ENCODE results near the gene DSE. TPM values are rescaled to one million over a fixed set of nuclear protein-coding genes. Genes with fewer than 3 reads are reported as not detected.
A peak's percentile ranks its signal among the peaks of the same experiment; 100 is the strongest.

Gene DSE
- total RNA-seq, 1 donor from 2014 or later = 14.3 TPM

DNA sequence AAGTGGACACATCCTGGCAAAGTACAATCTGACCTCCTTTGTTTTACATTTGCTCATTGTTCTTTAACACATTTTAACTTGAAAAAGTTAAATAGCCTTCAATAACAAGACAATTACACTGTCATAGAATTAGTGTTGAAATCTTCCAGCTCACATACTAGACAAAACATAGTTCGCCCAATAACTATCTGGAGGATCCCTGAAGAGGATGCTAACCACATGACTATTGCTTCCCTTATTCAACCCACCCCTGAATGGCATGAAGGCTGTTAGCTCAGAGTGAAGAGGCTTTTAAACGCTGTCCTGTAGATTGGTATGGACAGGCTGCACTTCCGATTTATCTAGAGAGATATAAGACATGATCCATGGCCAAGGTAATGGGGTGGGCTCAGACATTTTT is 15.0 kb upstream of the DSE start:
- intact Hi-C loops (cut with DNase I) = no loop called here
- no peak for DNase-seq (ENCODE audit: low spot score)

DNA sequence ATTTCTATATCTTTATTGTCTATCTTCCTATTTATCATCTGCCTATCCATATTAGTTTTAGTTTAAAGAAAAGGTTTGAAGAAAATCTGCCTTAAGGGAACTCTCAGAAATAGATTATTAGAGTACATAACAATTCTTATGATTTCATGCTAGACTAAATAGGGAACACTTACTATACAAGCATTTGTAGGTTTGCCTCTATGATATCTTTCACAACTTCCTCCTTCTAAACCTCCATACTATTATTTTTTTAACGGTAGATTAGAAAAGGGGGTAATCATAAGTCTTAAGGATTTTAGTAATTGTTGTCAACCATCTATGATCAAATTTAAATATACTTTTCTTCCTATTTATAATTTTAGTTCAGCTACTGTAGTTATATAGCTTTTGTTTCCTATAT is 11.6 kb upstream of the DSE start:
- intact Hi-C loops (cut with DNase I) = no loop called here
- DNase-seq (ENCODE audit: low spot score) = no peak

DNA sequence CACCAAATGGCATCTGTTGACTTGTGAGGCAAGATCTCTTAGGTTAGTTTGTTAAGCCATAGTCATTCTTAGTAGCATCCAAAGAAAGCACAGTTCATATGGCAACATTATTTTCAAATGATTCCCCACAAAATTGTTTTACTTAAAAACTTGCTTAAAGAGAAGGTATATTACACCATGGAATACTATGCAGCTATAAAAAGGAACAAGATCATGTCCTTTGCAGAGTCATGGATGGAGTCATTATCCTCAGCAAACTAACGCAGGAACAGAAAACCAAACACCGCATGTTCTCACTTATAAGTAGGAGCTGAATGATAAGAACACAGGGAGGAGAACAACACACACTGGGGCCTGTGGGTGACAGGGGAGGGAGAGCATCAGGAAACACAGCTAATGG is 10.9 kb upstream of the DSE start:
- intact Hi-C loops (cut with DNase I) = no loop called here

DNA sequence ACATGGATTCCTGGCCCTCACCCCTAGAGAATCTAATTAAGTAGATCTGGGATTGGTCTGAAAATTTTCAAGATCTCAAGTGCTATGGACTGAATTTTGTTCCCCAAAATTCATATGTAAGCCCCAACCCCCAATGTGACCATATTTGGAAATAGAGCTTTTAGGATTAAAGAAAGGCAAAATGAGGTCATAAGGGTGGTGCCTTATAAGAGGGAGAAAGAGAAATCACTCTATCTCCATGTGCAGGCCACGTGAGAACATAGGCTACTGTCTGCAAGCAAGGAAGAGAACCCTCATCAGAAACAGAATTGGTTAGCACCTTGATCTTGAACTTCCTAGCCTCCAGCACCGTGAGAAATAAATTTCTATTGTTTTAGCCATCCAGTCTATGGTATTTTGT is 8.5 kb upstream of the DSE start:
- DNase-seq (ENCODE audit: low spot score) = no peak
- intact Hi-C loops (cut with DNase I) = no loop called here

More for the DNA sequence above, 10.9 kb upstream of the DSE start:
- no peak for DNase-seq (ENCODE audit: low spot score)

DNA sequence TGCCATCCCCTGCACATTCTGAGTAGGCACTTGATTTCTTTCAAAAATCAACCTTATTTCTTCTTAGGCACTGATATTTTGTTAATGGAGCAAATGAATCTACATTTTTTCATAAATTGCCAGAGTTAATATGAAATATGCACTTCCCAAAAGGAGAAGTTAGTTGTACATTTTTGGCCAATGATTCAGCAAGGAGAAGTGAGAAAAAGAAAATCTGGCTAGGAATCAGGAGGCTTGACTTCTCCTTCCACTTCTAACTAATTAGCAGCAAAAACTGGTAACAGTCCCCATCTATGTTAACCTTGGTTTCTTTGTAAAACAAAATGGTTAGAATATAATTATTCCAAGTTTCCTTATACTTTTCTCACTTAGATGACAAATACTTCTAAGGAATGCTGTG is 7.0 kb upstream of the DSE start:
- DNase-seq (ENCODE audit: low spot score) = no peak
- intact Hi-C loops (cut with DNase I) = no loop called here

DNA sequence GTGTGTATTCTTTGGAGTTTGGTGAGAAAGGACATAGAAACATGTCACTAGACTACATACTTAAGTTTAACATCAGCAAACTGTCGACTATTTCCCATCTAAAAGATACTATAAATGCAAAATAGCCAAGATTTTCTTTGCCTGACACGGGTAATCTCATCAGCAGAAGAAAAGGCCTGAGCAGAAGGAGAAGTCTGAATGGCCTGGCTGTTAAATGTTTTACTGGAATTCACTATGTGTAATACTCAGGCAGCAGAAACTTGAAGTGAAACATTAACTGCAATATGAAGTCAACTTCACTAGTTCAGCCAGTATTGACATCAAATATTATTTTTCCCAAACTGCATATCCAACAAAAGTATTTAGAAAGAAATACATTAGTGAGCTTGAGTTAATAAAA is 6.4 kb upstream of the DSE start:
- intact Hi-C loops (cut with DNase I) = no loop called here

DNA sequence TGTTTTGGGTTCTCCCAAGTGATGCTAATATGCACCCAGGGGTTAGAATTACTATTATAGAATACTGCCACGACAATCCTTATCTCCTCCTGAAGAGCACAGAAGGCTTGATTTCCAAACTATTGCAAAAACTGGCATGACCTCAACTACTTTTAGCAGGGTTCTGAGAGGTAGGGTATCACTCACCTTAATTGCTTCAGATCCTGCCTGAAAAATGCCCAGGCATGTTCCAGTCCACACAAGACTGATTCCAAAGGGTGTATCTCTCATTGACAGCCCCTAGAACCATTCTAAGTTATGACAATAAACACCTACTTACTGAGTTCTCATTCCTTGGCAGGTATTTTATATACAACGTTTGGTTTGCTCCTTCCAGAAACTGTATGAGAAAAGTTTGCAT is 5.0 kb upstream of the DSE start:
- no peak for DNase-seq (ENCODE audit: low spot score)
- intact Hi-C loops (cut with DNase I) = no loop called here

More for the DNA sequence above, 6.4 kb upstream of the DSE start:
- no peak for DNase-seq (ENCODE audit: low spot score)

DNA sequence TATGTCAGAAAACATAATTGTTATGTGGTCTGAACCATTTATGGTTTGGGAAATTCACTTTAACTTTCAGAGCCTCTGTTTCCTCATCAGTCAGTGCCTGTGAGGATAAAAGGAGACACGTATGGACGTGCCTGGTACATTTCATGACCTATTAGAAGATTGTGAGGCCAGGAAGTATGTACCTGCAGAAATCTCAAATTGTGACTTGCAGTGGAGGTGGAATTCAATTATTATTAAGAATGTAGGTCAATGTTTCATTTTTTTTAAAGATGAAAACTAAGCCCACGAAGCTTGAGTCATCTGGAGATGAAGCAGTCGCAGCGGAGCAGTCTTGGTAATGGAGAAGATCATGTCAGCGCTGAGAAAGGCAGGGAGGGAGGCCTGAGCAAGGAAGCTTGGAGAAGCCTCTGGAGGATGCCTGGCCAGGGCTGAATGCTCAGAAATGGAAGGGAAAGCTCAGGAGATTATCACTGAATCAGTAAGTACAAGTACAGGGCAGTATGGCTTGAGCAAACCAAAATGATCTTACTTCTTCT is 3.9 kb upstream of the DSE start:
- no peak for DNase-seq (ENCODE audit: low spot score)
- intact Hi-C loops (cut with DNase I) = no loop called here

DNA sequence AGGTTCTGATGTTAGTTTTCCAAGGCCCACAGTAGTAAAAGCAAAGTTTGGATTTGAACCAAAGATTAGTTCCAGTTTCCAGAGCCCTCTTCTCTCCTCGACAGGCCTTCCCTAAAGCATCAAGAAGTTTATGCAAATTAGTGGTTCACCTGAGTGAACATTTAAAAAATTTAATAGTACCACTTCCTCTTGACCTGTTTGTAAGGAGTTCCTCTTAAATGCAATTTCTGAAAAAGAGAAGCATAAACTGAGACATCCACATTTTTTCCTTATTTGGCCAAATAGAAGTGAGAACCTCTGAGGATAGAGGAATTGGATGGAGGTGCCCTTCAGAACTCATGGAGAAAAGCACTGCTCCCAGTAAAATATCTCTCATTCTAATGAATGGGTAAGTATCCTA is 1.2 kb upstream of the DSE start:
- intact Hi-C loops (cut with DNase I) = no loop called here
- DNase-seq (ENCODE audit: low spot score) = no peak

DNA sequence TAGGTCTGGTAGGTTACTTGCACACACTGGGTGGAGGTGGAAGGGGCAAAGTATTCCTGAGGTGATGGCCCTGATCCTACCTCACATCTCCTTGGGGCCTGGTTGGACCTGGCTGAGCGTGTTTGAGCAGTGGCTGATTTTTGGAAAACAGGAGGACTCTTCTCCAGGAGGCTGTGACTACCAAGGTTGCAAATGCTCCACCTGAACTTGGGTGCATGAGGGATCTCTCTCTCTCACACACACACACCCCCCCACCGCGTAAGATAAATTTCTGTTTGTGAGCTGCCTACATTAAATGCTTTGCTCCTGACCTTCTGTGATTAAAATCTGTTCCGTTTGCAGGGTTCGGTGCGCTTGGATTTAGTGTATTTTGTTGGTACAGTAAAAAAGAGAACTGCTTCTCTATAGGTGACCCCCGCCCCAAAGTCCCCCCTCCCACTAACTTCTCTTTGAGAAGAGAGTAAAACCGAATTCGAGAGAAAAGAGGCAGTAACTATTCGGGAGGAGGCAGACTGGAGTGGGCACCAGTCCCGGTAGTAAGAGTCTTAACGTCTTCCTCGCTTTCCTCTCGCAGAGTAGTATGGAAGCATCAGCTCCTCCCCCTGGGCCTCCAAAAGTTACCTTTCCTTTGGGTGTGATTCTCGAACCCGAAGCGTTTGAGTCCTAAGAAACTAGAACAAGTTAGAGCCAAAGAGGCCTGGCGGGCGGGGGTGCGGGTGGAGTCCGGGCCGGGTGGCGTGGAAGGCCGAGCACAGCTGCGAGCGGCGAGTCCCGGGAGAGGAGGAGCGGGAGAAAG is 585 bp upstream of the DSE start:
- intact Hi-C loops (cut with DNase I) = no loop called here
- DNase-seq (ENCODE audit: low spot score) = no peak

DNA sequence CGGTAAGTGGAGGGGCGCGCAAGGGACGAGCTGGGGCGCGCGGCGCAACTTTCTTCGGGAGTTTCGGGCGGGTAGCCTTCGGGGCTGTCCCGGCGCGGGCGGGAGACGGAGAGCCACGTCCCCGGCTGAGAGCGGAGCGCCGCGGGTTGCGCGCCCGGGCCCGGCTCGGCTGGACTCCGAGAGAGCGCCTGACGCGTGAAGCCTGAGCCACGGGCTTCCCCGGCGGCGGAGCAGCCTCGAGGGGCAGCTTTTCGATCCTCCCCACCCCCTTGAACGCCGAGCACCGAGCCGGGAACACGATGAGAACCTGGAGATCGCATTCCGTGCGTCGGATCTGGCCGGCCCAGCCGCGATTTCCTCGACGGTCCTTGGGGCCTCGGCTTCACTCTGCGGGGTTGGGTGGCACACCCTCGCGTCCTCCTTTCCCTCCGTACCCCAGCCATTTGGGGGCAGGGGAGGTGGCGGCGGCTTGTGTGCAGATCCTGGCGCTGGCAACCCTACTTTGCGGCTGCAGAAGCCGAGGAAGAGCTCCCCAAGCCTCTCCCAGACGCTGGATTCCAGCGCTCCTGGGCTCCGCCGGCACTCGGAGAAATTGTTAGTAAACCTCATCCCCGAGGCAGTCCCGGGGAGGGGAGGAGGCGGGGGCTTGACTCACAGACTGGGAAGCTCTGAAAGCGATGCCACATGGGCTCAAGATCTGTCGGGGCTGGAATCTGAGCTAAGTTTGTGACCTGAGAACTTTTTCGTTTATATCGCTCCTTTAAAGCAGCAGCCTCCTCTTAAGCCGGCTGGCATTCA is 572 bp downstream of the DSE start:
- peak; percentile 90 for DNase-seq (ENCODE audit: low spot score)
- intact Hi-C loops (cut with DNase I) = no loop called here

DNA sequence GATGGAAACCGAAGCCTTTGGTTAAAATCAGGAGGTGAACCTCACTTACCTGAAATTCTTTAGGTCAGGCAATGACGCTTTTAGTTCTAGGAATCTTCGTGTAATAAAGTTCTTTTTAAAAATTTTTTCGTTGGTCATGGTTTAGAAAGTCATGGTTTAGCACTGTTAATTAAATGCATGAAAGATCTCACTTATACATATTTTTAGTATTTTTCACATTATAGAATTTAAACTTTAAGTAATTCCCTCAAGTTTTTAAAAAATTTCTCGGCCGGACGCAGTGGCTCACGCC is 1.1 kb downstream of the DSE start:
- no peak for DNase-seq (ENCODE audit: low spot score)
- intact Hi-C loops (cut with DNase I) = no loop called here

DNA sequence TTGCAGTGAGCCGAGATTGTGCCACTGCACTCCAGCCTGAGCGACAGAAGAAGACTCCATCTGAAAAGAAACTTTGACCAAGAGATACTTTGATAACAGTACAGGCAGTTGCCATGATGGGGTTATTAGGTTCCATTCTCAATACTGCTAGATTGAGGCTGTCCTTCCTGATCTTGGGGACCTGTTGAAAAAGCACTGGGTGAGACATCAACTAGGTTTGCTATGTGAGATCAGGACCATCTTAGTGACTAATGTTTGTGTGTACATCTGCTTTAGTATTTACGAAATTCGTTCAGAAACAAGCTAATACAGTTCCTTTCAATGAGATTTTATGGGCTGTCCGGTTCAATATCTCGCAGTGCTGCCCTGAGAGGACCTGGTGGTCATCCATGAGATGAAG is 2.6 kb downstream of the DSE start:
- no peak for DNase-seq (ENCODE audit: low spot score)
- intact Hi-C loops (cut with DNase I) = no loop called here

DNA sequence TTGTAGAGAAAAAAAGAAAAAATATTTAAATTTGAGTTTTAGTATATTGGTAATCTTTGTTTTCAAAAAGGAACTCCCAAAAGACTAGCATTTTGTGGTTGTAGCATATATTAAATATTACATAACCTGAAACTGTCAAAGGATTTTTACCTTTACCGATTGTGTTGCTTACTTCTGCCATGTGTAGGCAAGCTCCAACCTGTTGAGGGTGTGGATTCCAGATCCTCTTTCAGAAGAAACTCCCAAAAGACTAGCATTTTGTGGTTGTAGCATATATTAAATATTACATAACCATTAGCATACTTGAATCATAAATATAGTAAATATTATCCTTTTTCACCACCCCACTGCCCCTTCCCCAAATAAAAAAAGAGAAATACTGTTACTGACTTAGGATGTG is 3.2 kb downstream of the DSE start:
- no peak for DNase-seq (ENCODE audit: low spot score)
- intact Hi-C loops (cut with DNase I) = no loop called here

DNA sequence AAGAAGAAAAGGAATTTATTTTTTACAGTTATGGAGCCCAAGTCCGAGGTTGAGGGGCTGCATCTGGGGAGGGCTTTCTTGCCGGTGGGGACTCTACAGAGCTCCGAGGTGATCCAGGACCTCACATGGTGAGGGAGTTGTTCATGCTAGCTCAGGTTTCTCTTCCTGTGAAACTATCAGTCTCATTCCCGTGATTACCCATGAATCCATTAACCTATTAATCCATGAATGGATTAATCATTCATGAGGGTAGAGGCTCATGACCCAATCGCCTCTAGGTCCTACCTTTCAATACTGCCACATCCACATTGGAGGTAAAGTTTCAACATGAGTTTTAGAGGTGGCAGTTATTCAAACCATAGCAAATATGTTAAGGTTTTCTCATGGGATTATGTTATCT is 3.8 kb downstream of the DSE start:
- DNase-seq (ENCODE audit: low spot score) = no peak
- intact Hi-C loops (cut with DNase I) = no loop called here

DNA sequence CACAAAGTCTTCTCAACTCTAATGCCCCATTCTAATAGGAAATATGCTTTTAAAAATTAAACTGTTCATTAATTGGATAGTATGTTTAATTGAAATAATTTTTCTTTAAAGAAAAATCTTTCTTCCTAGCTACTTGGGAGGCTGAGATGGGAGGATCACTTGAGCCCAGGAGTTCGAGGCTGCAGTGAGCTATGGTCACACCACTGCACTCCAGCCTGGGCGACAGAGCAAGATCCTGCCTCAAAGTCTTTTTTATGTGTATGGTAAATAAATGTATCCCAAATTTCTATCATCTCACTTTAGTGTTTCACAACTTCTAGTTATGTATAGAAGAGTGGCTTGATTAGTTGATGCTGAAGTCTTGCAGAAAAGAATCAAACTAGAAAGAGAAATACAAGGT is 4.5 kb downstream of the DSE start:
- no peak for DNase-seq (ENCODE audit: low spot score)
- intact Hi-C loops (cut with DNase I) = no loop called here

DNA sequence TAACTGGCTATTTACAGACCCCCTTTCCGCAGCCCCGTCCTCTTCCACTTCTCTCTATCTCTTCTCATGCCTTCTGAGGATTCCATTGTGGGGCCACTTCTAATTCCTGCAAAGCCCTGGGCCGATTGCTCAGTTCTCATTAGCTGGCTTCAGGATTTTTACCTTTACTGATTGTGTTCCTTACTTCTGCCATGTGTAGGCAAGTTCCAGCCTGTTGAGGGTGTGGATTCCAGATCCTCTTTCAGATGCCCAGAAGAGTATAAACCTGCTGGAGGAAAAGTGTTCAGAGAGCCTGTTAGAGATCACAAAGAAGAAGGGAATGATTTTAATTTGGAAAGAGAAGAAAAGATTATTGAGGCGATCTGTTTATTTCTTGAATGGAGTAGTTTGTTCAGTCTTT is 5.4 kb downstream of the DSE start:
- intact Hi-C loops (cut with DNase I) = no loop called here

DNA sequence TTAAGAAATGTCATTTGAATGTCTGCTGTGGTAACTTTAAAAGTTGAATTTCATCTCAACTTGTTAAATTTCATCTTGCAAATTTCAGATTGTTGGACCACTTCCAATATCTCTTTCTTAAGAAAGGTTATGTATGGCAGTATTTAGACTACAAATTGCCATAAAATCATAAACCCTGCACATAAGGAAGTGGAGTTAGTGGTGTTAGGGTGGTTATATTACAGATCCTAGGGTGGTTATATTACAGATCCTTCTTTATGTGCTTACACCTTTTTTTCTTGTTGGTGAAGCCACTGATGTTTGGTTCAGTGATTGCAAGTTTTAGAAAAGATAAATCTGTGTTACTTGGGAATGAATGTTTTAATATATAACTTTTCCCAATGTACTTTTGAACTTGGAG is 9.0 kb downstream of the DSE start:
- intact Hi-C loops (cut with DNase I) = no loop called here
- DNase-seq (ENCODE audit: low spot score) = no peak

More for the DNA sequence above, 5.4 kb downstream of the DSE start:
- no peak for DNase-seq (ENCODE audit: low spot score)

DNA sequence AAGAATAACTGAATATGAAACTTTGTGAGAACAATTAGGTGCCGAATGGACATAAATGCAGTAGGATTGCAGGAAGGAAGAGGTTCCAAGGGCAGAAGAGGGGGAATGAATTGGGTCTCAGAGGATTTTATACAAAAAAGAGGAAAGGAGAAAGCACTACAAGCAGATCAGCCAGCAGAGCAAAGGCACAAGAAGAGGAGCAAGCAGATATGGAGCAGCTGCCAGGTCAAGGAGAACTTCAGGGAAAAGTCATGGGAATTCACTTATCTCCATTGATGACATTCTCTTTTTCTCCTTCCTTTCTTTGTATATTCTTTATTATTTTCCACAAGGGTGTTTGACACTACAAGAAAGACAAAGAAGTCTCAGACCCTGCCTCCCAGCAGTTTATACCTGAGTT is 9.6 kb downstream of the DSE start:
- DNase-seq (ENCODE audit: low spot score) = no peak
- intact Hi-C loops (cut with DNase I) = no loop called here

DNA sequence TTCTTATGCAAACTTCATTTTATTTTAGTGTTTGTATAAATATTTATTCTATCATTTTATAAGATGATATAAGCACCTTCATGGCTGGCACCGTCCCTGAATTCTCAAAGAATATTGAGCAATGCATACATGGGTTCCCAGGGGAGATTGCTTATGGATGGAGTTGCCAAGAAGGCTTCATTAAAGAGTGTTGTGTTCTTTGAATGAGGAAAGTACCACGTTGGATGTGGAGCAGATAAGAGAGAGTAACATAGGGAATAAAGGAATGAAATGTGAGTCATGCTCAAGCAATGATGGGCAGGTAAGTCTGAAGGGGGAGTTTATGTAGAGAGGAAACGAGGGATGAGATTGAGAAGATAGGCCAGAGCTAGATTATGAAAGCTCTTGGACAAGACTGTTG is 10.3 kb downstream of the DSE start:
- no peak for DNase-seq (ENCODE audit: low spot score)
- intact Hi-C loops (cut with DNase I) = no loop called here

DNA sequence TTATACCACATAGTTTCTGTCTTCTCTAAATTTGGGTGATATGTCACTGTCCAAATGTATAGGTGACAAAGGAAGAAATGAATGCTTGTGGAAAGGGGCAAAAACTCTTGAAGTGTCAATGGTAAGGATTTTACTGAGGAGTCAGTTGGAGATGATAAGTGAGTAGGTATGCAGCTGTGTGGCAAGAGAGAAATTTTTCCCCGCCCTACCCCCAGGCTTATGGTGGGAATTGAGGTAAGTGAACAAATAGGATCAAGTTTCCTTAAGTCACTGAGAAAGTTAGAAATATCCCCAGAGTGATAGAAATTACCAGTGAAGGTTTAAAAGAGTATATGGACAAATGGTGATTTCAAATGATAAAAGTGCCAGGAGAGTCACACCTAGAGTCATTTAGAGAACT is 11.8 kb downstream of the DSE start:
- intact Hi-C loops (cut with DNase I) = no loop called here
- no peak for DNase-seq (ENCODE audit: low spot score)

All from cardiac septum (tissue), 1 donor.